Endometrial microvascular endothelial cells (primary cell): ENCODE data around the gene ABCA2. TPM values are rescaled to one million over a fixed set of nuclear protein-coding genes. Genes with fewer than 3 reads are reported as not detected.

ENCODE experiments used
- in situ Hi-C: cut with HindIII; loops from 2 replicates; pipeline ENCODE4 v1.10.0; 2017; ENCODE audit warnings: low sequenced_read_pairs, low pct_unique_long_range_greater_than_20kb; ENCODE audit errors: inconsistent ontology term
- total RNA-seq: library from RNA; depleted of rRNA; stranded (reverse); fragments of >200 nt; gene quantifications from one replicate; pipeline ENCODE4 v1.2.3, GENCODE V29; 2015; ENCODE audit errors: inconsistent ontology term

The ABCA2 gene
- 4.0 TPM for total RNA-seq

DNA sequence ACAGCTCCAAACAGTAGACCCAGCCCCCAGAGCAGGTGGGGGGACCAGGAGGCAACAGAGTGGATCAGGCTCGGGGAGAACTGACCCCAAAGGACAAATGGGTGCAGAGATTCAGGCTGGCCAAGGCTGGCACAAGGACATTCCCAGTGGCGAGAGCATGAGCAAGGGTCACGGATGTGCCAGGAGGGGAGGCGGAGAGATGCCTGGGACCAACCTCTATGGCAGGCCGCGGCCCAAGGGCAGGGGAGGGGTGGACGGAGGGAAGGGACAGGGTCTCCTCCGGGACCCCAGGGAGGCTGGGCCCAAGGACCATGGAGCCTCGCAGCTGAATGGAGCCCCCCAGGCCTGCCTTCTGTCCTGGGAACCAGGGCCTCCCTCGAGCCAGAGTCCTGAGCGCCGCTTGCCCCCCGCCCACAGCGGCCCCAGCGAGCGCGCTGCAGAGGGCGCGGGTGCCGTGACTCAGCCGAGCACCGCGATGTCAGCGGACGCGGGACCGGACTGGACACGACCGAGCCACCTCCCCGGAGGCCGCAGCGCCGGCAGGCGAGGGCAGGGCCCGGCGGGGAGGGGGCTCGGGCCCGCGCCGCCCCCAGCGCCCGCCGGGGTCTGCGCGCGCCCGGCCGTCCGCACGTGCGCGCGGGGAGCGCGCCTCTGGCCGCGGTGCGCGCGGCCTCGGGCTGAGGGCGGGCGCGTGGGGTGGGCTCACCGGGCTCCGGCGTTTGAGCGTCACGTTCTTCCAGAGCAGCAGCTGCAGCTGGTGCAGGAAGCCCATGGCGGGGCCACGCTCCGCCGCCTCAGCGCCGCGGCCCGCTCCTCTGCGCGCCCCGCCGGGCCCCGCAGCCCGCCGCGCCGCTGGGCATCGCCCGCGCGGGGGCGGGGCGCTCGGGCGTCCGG lies at the start of gene ABCA2:
ABCA2 (minus strand) TSS at position 869 of the 894 bp plus-strand sequence; CDS start at position 772, 97 bp downstream.
- in situ Hi-C loops, result no loop called here

GRCh38 chr9:137077010-137077747 lies 49.1 kb upstream of the ABCA2 start, which contains the start of gene UAP1L1:
Gene UAP1L1, plus strand, starts transcription at chr9:137077517. Its CDS starts 16 bp downstream, at chr9:137077533.
- in situ Hi-C loops, result no loop called here

GRCh38 chr9:137076636-137077009 lies 48.6 kb upstream of the ABCA2 start:
- in situ Hi-C loops, result no loop called here

- in situ Hi-C loops, result no loop called here
These were observed 47.3 kb upstream of the ABCA2 start for GRCh38 chr9:137075275-137075775.

DNA sequence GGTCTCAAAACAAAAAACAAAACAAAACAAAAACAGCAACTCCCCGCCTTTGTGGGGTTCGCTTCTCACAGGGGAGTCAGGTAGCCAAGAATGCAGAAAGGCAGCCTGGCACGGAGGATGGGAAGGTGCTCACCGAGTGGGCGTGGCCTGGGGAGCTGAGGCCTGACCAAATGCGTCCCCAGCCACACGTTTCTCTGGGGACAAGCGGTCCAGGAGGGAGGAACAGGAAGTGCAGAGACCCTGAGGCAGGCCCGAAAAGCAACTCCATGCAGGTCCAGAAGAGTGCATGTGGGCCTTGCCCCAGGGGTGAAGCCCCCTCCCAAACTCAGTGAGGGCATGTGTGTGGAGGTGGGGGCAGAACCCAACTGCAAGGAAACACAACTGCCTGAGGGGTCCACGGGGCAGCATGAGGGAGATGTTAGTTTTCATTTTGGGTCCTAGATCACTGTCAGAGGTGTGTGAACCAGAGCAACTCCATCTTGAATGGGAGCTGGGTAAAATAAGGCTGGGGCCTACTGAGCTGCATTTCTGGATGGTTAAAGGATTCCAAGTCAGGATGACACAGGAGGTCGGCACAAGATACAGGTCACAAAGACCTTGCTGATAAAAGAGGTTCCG lies 46.7 kb upstream of the ABCA2 start:
- in situ Hi-C loops, result no loop called here

DNA sequence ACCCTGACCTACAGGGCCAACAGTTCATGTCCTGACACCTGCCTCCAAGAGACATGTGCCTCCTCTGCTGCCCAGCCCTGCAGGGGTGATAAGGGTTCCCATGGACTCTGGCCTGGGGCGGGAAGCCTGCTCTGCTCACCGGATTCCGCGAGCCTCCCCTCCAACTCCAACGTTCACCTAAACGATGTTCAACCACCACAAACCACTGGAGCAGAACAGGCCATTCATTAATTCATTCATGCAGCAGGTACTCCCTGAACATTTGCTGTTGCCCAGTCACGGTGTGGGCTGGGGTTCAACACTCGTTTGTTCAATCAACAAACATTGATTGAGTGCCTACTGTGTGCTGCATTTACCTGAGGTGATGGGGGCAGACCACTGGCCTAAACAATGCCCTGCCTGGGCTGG lies 46.0 kb upstream of the ABCA2 start:
- in situ Hi-C loops, result no loop called here

DNA sequence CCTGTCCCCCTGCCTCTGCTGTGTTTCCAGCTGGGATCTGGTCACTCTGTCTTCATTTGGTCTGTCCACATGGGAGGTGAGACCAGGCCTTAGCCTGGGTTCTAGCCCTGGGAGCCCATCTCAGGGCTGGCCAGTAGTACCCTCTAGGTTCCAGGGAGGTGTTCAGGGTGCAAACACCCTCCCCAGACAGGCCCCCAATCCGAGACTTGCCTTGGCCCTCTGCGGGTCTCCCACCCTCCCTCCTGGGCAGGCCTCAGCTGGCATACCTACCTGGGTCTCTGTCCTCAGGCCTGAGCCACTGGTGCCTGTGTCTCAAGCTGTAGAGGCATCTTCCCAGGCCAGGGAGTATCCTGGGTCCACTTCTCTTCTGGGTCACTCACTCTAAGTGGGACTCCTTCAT lies 43.2 kb upstream of the ABCA2 start:
- in situ Hi-C loops, result no loop called here

DNA sequence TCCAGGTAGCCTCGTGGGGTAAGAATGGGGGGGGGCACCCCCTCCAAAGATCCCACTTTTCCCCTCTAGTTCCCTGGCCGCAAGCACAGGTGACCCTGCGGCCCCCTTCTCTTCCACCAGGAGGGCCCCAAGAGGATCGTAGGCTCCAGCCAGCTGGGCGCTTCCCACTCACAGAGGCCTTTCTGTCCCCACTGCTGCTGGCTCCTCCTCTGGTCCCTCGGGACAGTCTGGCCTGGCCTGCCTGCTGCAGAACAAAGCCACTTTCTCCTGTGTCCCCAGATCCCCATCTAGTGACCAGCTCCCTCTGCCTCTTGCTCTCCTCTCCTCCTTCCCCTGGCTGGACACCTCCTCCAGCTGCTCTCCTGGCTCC lies 42.9 kb upstream of the ABCA2 start:
- in situ Hi-C loops, result no loop called here

DNA sequence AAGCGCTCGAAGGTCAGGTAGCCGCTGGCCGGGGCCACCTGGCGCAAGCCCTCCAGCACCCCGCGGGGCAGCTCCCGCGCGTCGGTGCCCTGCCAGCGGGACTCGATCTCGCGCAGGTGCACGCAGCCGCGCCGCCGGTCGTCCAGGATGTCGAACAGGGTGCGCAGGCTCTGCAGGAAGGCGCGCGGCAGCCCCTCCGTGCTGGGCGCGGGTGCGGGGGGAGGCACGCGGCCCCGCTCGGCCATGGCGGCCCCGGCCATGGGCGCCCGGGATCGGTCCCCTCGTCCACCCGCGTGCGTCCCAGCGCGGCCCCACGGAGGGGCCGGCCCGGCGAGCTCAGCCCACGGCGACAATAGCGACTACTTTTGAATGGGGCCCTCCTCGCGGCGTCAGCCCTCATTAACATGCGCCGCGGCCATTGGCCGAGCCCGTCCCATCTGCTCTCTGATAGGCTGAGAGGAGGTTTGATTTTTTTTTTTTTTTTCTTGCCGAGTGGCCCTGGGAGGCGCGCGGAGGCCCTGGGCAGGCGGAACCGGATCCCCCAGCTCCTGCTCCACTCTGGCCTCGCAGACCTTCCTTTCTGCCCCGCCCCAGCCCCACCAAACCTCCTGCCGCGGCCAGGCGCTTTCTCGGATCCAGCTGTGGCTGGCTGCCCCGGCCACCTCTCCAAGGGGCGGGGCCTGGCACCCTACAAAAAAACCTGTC lies 42.3 kb upstream of the ABCA2 start, which contains the start of gene SAPCD2:
SAPCD2 (minus strand) TSS at position 357 of the 705 bp plus-strand sequence; CDS start at position 260, 97 bp downstream.
- in situ Hi-C loops, result no loop called here

- in situ Hi-C loops, result no loop called here
These were observed 41.6 kb upstream of the ABCA2 start for GRCh38 chr9:137069508-137070091.

DNA sequence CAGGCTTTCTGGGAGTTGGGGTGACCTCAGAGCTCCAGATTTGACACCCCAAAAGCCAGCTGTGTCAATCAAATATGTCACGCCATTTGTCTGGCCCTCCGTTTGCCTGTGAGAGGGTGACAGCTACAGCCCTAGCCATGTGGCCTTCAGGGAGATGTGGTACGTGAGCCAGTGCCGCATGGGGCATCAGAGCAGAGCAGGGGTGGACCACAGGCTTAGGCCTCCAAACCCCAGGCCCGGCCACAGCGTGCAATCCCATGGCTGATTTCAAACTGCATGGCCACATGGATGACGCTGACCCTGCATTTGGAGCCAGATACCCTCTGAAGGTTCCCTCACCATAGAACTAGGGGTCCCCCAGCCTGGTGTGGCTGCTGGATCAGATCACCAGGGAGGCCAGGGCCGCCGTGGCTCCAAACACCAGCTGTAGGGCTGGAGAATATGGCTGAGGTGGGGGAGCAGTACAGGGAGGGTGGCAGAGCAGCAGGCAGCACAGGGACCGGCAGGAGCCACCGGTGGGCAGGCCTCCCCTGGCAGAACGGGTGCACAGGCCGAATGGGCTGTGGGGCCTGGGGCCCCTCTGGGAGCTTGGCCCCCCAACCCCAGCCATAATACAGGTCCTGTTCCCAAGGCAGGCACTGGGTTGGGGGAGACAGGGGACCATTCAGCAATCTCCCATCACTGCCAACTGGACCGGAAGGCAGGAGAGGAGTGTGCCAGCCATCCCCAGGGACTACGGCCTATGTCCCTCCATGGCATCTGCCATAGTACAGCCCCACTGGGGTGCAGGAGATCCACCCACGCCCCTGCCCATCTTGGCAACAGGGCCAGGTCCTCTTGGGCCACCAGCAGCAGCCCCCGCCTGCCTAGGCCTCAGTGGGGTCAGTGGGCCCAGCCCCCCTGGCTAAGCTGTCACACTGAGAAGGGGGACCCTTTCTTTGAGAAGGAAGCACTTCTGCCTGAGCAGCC lies 40.8 kb upstream of the ABCA2 start:
- in situ Hi-C loops, result no loop called here

GRCh38 chr9:137067860-137068538 lies 40.0 kb upstream of the ABCA2 start:
- in situ Hi-C loops, result no loop called here

DNA sequence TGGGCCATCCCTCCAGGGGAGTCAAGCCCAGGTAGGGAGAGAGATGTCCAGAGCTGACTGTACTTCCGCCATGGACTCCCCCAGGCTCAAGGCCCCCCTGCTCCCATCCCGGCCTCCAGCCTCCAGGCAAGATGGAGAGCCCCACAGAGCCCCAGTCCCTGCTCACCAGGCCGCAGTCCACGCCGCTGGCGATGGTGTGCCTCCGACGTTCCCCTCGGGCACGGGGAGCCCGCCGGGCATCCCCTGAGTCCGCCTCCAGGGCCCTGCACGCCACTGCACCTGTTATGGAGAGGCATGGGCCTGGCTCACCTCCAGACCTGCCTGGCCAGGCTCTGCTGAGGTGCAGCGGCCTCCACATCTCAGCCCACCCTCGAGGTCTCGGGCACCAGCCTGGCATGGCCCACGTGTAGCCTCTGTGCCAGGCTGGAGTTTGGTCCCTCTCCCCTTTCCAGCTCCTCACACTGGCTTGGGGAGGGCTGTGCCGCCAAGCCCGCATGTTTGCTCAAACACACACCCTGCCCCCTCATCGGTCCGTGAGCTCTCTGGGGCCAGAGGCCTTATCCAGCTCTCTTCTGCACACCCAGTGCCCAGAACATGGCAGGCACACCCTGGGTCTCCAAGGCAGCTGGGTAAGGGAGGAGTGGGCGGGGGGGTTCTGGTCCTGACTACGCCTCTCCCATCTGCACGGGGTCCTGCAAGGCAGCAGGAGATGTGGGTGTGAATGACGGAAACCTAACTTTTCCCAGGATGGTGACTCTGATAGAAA lies 38.2 kb upstream of the ABCA2 start:
- in situ Hi-C loops, result no loop called here

DNA sequence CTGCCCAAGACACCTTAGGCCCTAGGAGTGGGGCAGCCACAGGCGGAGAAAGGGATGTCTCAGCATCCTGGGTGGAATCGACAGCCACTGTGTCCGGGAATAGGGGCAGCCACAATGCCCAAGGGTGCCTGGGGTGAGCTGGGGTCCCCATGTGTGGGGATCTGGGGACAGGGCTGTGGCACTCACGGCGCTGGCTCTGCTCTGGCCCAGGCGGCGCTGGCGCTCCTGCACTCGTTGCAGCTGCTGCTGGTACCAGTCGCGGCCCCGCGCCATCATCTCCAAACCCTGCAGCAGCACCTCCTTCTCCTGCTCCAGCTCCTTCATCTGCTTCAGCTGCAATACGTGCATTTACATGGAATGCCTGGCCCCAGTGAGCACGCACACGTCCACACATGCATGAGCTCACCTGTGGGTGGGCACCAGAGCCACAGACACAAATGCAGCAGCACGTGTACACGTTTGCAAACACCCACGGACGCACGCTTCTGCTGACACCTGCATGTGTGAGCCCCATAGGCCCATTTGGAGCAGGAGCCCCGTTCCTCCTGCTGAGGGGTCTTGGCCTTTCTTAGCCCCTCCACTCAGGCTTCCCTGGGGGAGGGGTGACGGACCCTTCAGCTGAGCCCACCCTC lies 37.4 kb upstream of the ABCA2 start:
- in situ Hi-C loops, result no loop called here

DNA sequence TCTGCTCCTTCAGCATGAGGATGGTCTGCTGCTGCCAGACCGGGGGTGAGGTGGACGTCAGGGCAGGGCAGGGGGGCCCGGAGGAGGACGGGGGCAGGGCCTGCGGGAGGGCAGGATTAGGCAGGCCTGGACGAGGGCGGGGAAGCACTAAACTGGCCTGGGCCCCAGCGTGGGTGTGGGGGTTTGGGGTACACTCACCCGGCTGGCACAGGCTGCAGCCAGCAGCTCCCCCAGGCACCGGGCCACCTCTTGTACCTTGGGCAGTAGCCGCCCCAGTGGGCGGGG lies 36.8 kb upstream of the ABCA2 start:
- in situ Hi-C loops, result no loop called here
